ENCODE data around the gene PPRC1.

DNA sequence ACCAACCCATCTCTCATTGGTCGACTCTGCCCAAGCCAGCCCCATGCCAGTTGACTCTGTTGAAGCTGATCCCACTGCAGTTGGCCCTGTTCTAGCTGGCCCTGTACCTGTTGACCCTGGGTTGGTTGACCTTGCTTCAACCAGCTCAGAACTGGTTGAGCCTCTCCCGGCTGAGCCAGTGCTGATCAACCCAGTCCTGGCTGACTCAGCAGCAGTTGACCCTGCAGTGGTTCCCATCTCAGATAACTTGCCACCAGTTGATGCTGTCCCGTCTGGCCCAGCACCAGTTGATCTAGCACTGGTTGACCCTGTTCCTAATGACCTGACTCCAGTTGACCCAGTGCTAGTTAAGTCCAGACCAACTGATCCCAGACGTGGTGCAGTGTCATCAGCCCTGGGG is 7.4 kb downstream of the PPRC1 start:
- TF ChIP-seq FOS (IDR thresholded peaks at IDR 0.05; ENCODE audit: borderline replicate concordance, insufficient read depth, low read length) (no peak), POLR2A (IDR thresholded peaks at IDR 0.05; ENCODE audit: low read depth, low read length) (no peak), EZH2 (IDR thresholded peaks at IDR 0.05; ENCODE audit: borderline replicate concordance, low read depth, low read length, severe bottlenecking) (no peak), POLR2AphosphoS5 (IDR thresholded peaks at IDR 0.05; ENCODE audit: insufficient read depth, low read depth, low read length) (no peak)
- TF ChIP-seq, protein P1, sequence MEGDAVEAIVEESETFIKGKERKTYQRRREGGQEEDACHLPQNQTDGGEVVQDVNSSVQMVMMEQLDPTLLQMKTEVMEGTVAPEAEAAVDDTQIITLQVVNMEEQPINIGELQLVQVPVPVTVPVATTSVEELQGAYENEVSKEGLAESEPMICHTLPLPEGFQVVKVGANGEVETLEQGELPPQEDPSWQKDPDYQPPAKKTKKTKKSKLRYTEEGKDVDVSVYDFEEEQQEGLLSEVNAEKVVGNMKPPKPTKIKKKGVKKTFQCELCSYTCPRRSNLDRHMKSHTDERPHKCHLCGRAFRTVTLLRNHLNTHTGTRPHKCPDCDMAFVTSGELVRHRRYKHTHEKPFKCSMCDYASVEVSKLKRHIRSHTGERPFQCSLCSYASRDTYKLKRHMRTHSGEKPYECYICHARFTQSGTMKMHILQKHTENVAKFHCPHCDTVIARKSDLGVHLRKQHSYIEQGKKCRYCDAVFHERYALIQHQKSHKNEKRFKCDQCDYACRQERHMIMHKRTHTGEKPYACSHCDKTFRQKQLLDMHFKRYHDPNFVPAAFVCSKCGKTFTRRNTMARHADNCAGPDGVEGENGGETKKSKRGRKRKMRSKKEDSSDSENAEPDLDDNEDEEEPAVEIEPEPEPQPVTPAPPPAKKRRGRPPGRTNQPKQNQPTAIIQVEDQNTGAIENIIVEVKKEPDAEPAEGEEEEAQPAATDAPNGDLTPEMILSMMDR (IDR thresholded peaks at IDR 0.05; ENCODE audit: extremely low read depth in 1 of 2, insufficient read depth in 1 of 2, low read depth in 1 of 2, low read length in 2 of 2) = no peak

Data from endothelial cell of umbilical vein (primary cell).